NCI-H524 (cell line): ENCODE measurements around the gene CTXND1.
A peak's percentile ranks its signal among the peaks of the same experiment; 100 is the strongest.
"Not testable (repeated sequence)": the region's sequence is repeated elsewhere in the genome, so short reads cannot be mapped to it uniquely, and the experiment has no call there.

Source experiments
- DNase-seq, 2 experiments: peaks; one replicate each; lab custom pipeline; 2025; lab: John Stamatoyannopoulos, UW

The CTXND1 gene

GRCh38 chr15:80252121-80252518 is at the start of gene CTXND1:
TSS of gene CTXND1 (minus strand) at chr15:80252213. CDS start at chr15:80201949, 50,264 bp downstream.
- peak; percentile 31 to 48 for DNase-seq

DNA sequence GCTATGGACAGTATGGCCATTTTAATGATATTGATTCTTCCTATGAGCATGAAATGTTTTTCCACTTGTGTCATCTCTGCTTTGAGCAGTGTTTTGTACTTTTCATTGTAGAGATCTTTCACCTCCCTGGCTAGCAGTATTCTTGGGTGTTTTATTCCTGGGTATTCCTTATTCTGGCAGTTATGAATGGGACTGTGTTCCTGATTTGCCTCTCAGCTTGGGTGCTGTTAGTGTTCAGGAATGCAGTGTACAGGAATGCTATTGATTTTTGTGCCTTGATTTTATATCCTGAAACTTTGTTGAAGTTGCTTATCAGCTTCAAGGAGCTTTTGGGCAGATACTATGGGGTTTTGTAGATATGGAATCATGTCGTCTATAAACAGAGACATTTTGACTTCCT is 49.5 kb upstream of the CTXND1 start:
- DNase-seq, result no peak

DNA sequence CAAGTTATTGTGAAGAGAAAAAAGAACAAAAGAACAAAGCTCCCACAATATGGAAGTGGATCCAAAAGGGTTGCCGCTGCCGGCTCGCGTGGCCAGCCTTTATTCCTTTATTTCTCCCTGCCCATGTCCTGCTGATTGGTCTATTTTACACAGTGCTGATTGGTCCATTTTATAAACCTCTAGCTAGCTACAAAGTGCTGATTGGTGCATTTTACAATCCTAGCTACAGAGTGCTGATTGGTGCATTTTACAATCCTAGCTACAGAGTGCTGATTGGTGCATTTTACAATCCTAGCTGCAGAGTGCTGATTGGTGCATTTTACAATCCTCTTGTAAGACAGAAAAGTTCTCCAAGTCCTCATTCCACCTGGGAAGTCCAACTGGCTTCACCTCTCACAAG is 43.8 kb upstream of the CTXND1 start:
- not testable (repeated sequence) for DNase-seq

GRCh38 chr15:80292079-80292478 is 40.1 kb upstream of the CTXND1 start:
- DNase-seq, result no peak

DNA sequence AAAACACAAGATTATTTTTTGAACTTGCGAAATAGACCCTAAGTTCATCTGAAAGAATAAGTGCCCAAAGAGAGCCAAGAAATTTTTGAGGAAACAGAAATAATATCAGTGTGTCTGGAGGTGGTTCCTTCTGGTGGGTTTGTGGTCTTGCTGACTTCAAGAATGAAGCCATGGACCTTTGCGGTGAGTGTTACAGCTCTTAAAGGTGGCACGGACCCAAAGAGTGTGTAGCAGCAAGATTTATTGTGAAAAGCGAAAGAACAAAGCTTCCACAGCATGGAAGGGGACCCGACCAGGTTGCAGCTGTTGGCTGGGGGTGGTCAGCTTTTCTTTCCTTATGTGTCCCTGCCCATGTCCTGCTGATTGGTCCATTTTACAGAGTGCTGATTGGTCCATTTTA is 38.9 kb upstream of the CTXND1 start:
- DNase-seq, result not testable (repeated sequence)

- DNase-seq, result no peak
Observed at GRCh38 chr15:80289528-80290495, 37.8 kb upstream of the CTXND1 start.

DNA sequence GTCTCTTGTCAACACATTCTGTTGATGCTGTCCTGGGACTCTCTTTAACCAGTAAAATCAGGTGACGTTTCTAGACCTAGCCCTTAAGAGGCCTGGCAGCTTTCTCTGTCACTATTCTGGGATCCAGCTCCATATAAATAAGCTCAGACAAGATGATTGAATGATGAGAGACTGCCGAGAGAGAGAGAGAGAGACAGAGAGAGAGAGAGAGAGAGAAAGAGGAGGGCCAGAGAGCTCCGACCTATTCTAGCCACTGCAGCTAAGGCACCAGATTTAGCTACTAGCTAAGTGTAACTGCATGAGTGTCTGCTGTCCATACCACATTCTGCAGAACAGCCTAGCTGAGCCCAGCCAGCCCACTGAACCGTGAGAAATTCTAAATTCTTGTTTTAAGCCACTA is 36.1 kb upstream of the CTXND1 start:
- no peak for DNase-seq

GRCh38 chr15:80286055-80286454 is 34.0 kb upstream of the CTXND1 start:
- no peak for DNase-seq

DNA sequence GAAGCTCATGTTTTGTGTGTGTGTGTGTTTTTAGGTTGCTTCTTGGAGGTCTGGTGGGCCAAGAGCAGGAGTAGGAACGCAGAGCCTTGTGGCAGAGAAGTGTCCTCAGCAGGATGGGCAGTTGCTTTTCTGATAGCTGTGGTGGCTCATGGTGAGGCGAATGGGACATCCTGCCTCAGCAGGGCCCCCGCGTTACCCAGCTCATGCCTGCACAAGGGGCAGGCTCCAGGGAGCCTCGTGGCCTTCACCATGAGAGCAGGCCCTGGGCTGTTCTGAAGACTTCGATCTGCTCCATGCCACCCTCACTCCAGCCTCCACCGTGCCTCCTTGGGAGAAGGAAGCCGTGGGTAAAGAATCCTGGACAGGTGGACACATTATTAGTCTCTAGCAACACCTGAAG is 33.4 kb upstream of the CTXND1 start:
- no peak for DNase-seq

- no peak for DNase-seq
Observed at GRCh38 chr15:80283531-80283930, 31.5 kb upstream of the CTXND1 start.

GRCh38 chr15:80277147-80277546 is 25.1 kb upstream of the CTXND1 start:
- DNase-seq, result no peak

DNA sequence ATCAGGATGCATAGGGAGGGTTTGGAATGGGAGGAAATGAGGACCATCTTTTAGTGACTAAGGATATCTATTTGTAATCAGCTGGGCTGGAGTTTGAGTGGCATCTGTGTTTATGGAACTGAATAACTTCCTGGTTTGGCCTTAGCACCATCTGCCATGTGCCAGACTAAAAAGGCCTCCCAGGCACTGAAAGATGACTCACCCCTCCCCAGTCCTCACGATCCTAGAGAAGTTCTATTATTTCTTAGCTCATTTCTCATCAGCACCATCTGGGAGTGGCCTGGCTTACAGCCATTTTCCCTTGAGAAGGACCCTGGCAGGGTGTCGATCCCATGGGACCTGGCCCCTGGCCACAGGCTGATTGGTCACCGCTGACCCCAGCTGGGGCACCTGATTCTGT is 23.9 kb upstream of the CTXND1 start:
- DNase-seq, result peak; percentile 34 to 86

DNA sequence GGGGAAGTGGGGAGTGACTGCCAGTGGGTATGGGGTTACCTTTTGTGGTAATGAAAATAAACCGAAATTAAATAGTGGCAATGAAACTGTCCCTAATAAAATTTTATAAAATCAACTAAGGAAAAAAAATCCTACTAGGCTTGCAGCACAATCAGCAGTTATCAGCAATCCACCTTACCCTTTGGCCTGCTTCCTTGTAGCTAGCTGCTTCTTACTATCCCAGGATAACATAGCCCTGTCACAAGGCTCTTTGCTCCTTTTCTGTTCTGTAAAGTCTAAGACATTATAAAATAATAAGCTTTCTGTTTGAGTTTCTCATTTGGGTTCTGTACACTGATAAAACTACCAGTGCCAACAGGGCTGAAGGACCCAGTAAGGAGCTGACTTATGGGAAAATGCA is 23.0 kb upstream of the CTXND1 start:
- DNase-seq, result no peak

DNA sequence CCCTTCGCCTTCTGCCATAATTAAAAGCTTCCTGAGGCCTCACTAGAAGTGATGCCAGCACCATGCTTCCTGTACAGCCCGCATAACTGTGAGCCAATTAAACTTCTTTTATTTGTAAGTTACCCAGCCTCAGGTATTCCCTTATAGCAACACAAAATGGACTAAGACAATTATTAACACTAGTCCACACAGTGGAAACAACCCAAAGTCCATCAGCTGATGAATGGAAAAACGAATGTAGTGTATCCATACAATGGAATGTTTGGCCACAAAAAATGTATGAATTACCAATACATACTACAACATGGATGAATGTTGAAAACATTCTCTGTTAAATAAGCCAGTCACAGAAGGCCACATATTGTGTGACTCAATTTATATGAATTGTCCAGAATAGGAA is 22.5 kb upstream of the CTXND1 start:
- DNase-seq, result no peak

DNA sequence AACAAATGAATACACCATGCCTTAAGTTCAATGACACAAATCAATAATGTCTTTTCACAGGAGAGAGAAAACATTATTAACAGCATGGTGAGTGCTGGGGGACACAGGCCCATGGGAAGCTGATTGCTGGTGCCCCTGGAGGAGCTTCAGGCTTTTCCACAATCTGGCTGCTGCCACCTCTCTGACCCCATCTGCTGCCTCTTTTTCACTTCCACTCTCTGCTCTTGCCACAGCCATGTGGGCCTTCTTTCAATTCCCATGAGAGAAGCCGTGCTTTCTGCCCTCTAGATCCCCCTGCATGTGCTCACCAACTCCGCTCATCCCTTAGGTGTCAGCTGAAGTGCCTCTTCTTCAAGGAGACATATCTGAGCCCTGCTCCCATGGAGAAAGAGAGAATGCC is 21.0 kb upstream of the CTXND1 start:
- peak in 1 of 2 experiments; percentile 72 for DNase-seq

- DNase-seq, result no peak
Observed at GRCh38 chr15:80270472-80270871, 18.5 kb upstream of the CTXND1 start.

DNA sequence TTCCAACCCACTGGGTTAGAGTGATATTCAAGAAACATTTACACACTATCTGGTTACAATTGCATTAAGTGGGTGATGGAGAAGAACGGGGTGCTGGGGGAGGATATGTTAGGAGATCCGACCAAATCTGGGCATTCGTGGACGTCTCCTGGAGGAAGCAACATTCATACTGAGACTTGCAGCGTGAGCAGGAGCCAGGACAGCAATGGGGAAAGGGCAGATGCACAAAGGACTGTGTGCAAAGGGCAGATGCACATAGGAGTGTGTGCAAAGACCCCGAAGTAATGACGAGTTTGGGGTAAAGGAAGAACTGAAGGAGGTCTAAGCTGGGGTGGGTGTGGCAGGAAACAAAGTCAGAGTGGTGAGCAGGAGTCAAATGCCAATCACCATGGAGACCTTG is 16.1 kb upstream of the CTXND1 start:
- DNase-seq, result no peak

GRCh38 chr15:80267658-80268057 is 15.6 kb upstream of the CTXND1 start:
- DNase-seq, result no peak

- no peak for DNase-seq
Observed at GRCh38 chr15:80266745-80267144, 14.7 kb upstream of the CTXND1 start.

DNA sequence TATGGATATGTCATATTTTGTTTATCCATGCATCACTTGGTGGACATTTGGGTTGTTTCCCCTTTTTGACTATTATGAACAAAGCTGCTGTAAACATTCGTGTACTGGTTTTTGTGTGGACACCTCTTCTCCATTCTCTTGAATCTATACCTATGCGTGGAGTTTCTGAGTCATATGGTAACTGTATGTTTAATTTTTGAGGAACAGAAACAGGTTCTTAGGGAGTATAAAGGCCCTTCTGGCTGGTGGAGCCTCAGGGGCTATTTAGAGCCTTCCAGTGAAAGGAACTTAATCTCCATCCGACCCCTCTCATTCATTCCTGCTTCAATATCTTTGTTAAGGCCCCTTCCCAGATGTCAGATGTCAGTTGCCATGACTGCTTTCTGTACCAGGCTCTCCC is 14.1 kb upstream of the CTXND1 start:
- DNase-seq, result no peak

- no peak for DNase-seq
Observed at GRCh38 chr15:80265021-80265420, 13.0 kb upstream of the CTXND1 start.

- DNase-seq, result no peak
Observed at GRCh38 chr15:80264031-80264430, 12.0 kb upstream of the CTXND1 start.

DNA sequence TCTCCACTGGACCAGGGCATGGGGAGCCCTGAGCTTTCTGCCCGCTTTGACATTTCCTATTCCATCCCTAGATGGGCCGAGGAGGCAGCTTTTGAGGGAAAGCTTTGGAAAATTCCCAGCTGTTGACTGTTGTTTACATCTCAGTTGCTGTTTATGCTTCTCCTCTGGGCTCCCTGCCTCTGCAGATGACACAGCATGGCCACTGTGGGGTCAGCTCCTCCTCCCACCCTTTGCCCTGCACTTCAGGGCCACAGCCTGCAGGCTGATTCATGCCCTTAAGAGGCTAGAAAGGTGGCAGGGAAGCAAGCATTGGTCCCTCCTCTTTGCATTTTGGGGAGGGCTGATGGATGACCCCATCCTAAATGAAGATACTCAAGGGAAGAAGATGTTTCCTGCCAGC is 8.5 kb upstream of the CTXND1 start:
- DNase-seq, result no peak
